Liver (tissue), 9 donors: ENCODE data around the gene SOX15. TPM values are rescaled to one million over a fixed set of nuclear protein-coding genes. Genes with fewer than 3 reads are reported as not detected.
A peak's percentile ranks its signal among the peaks of the same experiment; 100 is the strongest.

Source experiments
- DNase-seq: peaks from one replicate; pipeline ENCODE4 v3.0.0-alpha.2; 2017; ENCODE audit warnings: low spot score
- H3K27ac ChIP-seq, 2 donors: one replicate each; pipeline ENCODE4 v1.7.0; 2013; ENCODE audit warnings: inconsistent platforms in 2 of 2, low read length in 2 of 2, control low read depth in 1 of 2, low read depth in 1 of 2, mild to moderate bottlenecking in 1 of 2
- H3K27me3 ChIP-seq, 4 donors: one replicate each; pipeline versions ENCODE4 v1.6.1 to v1.7.0; 2013; ENCODE audit warnings: low read length in 3 of 4, inconsistent platforms in 1 of 4, mild to moderate bottlenecking in 1 of 4, moderate library complexity in 1 of 4; ENCODE audit not compliant: control insufficient read depth in 4 of 4, insufficient read depth in 4 of 4
- H3K36me3 ChIP-seq, 4 donors: one replicate each; pipeline versions ENCODE4 v1.6.1 to v1.7.0; 2013; ENCODE audit warnings: low read length in 3 of 4, mild to moderate bottlenecking in 3 of 4, low read depth in 1 of 4, moderate library complexity in 1 of 4; ENCODE audit not compliant: control insufficient read depth in 4 of 4, insufficient read depth in 3 of 4
- H3K4me1 ChIP-seq, 4 donors: one replicate each; pipeline versions ENCODE4 v1.6.1 to v1.7.0; 2013; ENCODE audit warnings: low read length in 3 of 4, mild to moderate bottlenecking in 3 of 4, moderate library complexity in 1 of 4; ENCODE audit not compliant: control insufficient read depth in 4 of 4, insufficient read depth in 4 of 4
- H3K4me3 ChIP-seq, 3 donors: one replicate each; pipeline versions ENCODE4 v1.6.1 to v1.7.0; 2013; ENCODE audit warnings: low read length in 3 of 3, control low read depth in 1 of 3, low read depth in 1 of 3, mild to moderate bottlenecking in 1 of 3
- H3K9ac ChIP-seq, 2 donors: one replicate each; pipeline ENCODE4 v1.7.0; 2013; ENCODE audit warnings: low read length in 2 of 2, mild to moderate bottlenecking in 2 of 2, moderate library complexity in 2 of 2, control low read depth in 1 of 2, low read depth in 1 of 2
- H3K9me3 ChIP-seq, 4 donors: one replicate each; pipeline versions ENCODE4 v1.6.1 to v1.7.0; 2013; ENCODE audit warnings: low read length in 3 of 4; ENCODE audit not compliant: control insufficient read depth in 4 of 4
- CTCF ChIP-seq: fragments of 150-350 bp; IDR thresholded peaks from 2 replicates; pipeline ENCODE4 v1.5.1; 2017; ENCODE audit warnings: improper control_type of control experiment, low read depth, low read length; ENCODE audit not compliant: missing input control
- EGR1 ChIP-seq, 2 donors: IDR thresholded peaks; 2 replicates each; pipeline ENCODE4 v1.6.1; 2016 to 2018; ENCODE audit warnings: antibody characterized with exemption in 2 of 2, low read depth in 2 of 2
- FOXA1 ChIP-seq: IDR thresholded peaks from 2 replicates; pipeline ENCODE4 v1.6.1; 2016; ENCODE audit warnings: antibody characterized with exemption
- HNF4A ChIP-seq, 2 donors: conservative IDR thresholded peaks; 2 replicates each; pipeline ENCODE4 v1.6.1; 2016; ENCODE audit warnings: antibody characterized with exemption in 2 of 2, mild to moderate bottlenecking in 2 of 2
- JUND ChIP-seq, 2 donors: IDR thresholded peaks; 2 replicates each; pipeline ENCODE4 v1.6.1; 2016; ENCODE audit warnings: antibody characterized with exemption in 2 of 2
- MAX ChIP-seq: IDR thresholded peaks from 2 replicates; pipeline ENCODE4 v1.6.1; 2016; ENCODE audit warnings: antibody characterized with exemption
- RAD21 ChIP-seq, 2 donors: IDR thresholded peaks; 2 replicates each; pipeline ENCODE4 v1.6.1; 2016; ENCODE audit warnings: antibody characterized with exemption in 2 of 2, mild to moderate bottlenecking in 2 of 2
- RXRA ChIP-seq, 2 donors: IDR thresholded peaks; 2 replicates each; pipeline ENCODE4 v1.6.1; 2017 to 2018; ENCODE audit warnings: antibody characterized with exemption in 2 of 2, mild to moderate bottlenecking in 1 of 2
- YY1 ChIP-seq: IDR thresholded peaks from 2 replicates; pipeline ENCODE4 v1.6.1; 2016; ENCODE audit warnings: antibody characterized with exemption, mild to moderate bottlenecking
- ZBTB33 ChIP-seq: IDR thresholded peaks from 2 replicates; pipeline ENCODE4 v1.6.1; 2016; ENCODE audit warnings: antibody characterized with exemption
- WGBS: extraction: QIAGEN DNeasy Blood & Tissue Kit; methylation state at CpG from one replicate; pipeline ENCODE4 v1.1.7; 2013; 5-methylcytosine and 5-hydroxymethylcytosine counted together
- polyA plus RNA-seq, 2 donors: library from polyadenylated mRNA; stranded (reverse) in 1 of 2; unstranded in 1 of 2; fragments of 200-250 nt in 1 of 2; fragments of >200 nt in 1 of 2; fragmentation: Nextera tagmentation in 1 of 2; extraction: Ambion mirVana in 1 of 2; gene quantifications; one replicate each; pipeline versions ENCODE4 v1.2.1 to v1.2.3, GENCODE V29; 2013 to 2015
- total RNA-seq, 2 donors: library from RNA; depleted of rRNA; stranded (reverse); fragments of >200 nt; gene quantifications; one replicate each; pipeline ENCODE4 v1.2.3, GENCODE V29; 2014
- donor health status: healthy.
- donor health status: healthy.
- donor health status: healthy.
- donor health status: healthy.
- donor health status: healthy.

Gene SOX15
- total and polyA plus RNA-seq, 4 donors, result 0.06 to 0.33 (median 0.17) TPM; not detected in 1

GRCh38 chr17:7587420-7588151, 2.3 kb downstream of the SOX15 start:
- H3K36me3 ChIP-seq, result peaks cover 14 to 31% (median 17%) of the 10 kb centered on the region in 4 donors
- TF ChIP-seq RAD21 (IDR thresholded peaks at IDR 0.05), result no peak
- TF ChIP-seq CTCF, result no peak
- TF ChIP-seq FOXA1, result no peak
- no peak for TF ChIP-seq MAX
- TF ChIP-seq JUND (IDR thresholded peaks at IDR 0.05), result no peak
- TF ChIP-seq HNF4A (conservative IDR thresholded peaks at IDR 0.05), result no peak
- no peak for TF ChIP-seq EGR1 (IDR thresholded peaks at IDR 0.05; ENCODE audit: low read depth in 2 of 2)
- no peak overlapping the region for H3K4me3 ChIP-seq
- no peaks in the 10 kb centered on the region for H3K9me3 ChIP-seq
- H3K27ac ChIP-seq, result no peak overlapping the region
- no peak overlapping the region for H3K9ac ChIP-seq
- H3K27me3 ChIP-seq, result no peaks in the 10 kb centered on the region
- H3K4me1 ChIP-seq, result peaks cover 3 to 23% (median 12%) of the 10 kb centered on the region in 4 donors
- 87% methylated on average over 12 of the region's 12 CpGs for WGBS
- DNase-seq, result no peak

- Histone ChIP-seq H3K4me3 (no peak overlapping the region), H3K27ac (no peak overlapping the region), H3K36me3 (peaks cover 7 to 24% (median 10%) of the 10 kb centered on the region in 4 donors), H3K4me1 (peaks cover 5 to 30% (median 16%) of the 10 kb centered on the region in 4 donors), H3K27me3 (no peaks in the 10 kb centered on the region), H3K9me3 (no peaks in the 10 kb centered on the region), H3K9ac (no peak overlapping the region)
- 74% methylated on average over 9 of the region's 9 CpGs for WGBS
- no peak for TF ChIP-seq YY1
- peak; percentile 31 to 57 for TF ChIP-seq RAD21 (IDR thresholded peaks at IDR 0.05)
- TF ChIP-seq ZBTB33, result no peak
- no peak for TF ChIP-seq RXRA (IDR thresholded peaks at IDR 0.05)
- peak; percentile 57 for DNase-seq
Measured at GRCh38 chr17:7586673-7587419, 3.0 kb downstream of the SOX15 start.
